Embryonic facial prominence (tissue), 1 donor: ENCODE data around the gene STK17A.
"Not testable (repeated sequence)": the region's sequence is repeated elsewhere in the genome, so short reads cannot be mapped to it uniquely, and the experiment has no call there.

Source experiments
- DNase-seq: peaks from one replicate; pipeline ENCODE4 v3.0.0-alpha.2; 2016; ENCODE audit errors: extremely low spot score

Gene STK17A

DNA sequence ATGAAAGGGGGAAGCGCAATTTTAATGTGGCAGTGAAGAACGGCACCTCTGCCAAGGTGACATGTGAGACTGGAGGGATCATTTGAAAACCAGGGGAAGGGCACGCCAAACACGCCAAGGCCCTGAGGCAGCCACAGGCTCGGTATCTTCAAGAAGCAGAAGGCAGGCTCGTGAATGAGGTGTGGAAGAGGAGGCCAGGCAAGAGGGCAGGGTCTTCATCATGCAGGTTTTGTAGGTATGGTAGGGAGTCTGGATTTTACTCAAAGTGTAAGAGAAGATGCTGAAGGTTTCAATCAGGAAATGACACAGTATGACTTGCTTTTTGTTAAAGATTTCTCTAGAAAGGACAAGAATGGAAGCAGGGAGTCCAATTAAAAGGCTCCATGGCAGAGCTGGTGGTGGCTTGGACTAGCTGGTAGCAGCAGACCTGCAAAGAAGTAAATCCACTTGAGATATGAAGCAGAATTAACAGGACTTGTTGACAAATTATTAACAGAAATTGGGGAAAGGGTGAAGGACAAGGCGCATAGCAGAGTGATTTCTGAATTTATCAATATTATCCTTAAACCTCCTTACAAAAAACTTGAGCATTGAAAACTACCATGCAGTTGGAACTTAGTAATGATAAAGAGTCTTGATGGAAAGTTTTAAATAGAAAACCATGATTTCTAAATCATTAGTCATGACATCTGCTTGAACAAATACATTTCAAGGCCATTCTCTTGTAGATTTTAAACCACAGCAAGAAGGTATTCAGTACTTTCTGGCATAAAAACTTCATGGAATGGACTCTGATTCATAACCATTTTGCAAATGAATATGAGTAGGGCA, 76.0 kb downstream of the STK17A start:
- no peak for DNase-seq

DNA sequence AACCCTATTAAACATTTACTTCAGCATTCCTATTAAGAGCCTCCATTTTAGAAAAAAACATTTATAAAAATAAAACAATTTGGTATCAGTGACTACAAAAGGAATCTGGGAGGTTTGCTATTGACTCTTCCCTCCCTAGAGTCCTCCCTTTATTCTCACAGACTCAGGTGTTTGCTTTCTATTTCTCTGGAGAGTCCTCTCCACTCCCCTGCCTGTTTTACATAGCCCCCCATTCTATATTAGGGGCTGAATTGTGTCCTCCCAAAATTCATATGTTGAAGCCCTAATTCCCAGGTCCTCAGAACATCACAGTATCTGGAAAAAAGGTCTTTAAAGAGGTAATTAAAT, 76.6 kb downstream of the STK17A start:
- no peak for DNase-seq

DNA sequence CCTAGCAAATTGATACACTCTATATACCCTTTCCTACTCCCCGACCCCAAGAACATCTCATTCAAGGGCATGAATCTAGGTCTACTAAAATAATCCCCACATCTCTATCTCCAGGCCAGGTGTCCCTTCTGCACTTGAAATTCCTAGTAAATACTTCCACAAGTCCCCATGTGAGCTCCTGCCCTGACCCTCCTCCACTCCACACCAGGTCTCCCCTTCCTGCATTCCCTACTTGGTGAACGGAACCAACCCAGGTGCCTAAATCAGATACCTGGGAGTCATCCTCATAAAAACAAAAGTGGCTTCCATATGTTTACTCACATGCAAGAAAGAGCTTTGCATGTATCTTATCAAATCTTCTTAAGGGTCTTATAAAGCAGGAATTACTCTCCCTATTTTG, 77.2 kb downstream of the STK17A start:
- DNase-seq: no peak

DNA sequence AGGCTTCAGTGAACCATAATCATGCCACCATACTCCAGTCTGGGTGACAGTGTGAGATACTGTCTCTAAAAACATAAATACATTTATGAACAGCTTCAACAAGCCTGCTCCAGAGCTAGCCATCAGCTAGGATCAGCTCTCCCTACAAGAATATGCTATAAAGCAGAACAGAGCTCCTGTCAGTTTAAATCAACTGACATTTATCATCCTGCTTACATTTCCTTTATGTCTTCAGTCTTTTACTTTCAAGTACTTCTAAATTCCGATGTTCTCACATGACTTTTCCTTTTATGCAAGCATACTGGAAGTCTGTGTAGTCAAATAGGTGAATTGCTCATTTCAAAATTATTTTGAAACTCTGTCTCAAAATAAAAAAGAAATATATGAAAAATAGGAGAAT, 81.8 kb downstream of the STK17A start:
- no peak for DNase-seq

DNA sequence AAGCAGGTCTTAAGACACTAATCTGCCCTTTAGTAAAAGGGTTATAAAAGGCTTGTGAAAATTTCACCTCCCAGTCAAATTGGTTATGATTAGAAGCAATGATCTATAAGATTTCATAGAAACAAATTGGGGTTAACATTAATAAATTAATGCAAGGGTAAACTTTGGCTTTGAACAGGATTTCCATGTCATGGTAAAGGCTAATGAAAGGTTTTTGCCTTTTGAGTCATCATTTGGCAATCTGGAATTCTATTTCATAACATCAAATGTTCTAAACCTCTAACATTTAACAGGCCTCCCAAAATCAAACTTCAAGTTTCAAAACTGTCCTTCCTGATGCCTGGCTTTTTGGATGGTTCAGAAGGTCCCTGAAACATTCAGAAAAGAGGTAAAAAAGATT, 84.0 kb downstream of the STK17A start:
- DNase-seq: no peak

- no peak for DNase-seq
These were observed 85.1 kb downstream of the STK17A start for GRCh38 chr7:43668035-43668434.

- no peak for DNase-seq
These were observed 86.6 kb downstream of the STK17A start for GRCh38 chr7:43669286-43670081.

- no peak for DNase-seq
These were observed 88.6 kb downstream of the STK17A start for GRCh38 chr7:43671521-43671920.

DNA sequence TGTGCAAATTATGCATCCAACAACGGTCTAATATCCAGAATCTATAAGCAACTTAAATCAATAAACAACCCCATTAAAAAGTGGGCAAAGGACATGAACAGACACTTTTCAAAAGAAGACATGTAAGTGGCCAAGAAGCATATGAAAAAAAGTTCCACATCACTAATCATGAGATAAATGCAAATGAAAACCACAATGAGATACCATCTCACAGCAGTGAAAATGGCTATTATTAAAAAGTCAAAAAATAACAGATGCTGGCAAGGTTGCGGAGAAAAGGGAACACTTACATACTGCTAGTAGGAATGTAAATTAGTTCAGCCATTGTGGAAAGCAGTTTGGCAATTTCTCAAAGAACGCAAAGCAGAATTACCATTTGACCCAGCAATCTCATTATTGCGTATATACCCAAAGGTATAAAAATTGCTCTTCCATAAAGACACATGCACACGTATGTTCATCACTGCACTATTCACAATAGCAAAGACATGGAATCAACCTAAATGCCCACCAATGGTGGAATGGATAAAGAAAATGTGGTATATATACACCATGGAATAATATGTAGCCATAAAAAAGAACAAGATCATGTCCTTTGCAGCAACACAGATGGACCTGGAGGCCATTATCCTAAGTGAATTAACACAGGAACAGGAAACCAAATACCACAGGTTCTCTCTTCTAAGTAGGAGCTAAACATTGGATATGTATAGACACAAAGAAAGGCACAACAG, 90.5 kb downstream of the STK17A start:
- DNase-seq: not testable (repeated sequence)

GRCh38 chr7:43674559-43675436, 91.9 kb downstream of the STK17A start:
- DNase-seq: no peak
